Common myeloid progenitor, CD34-positive (primary cell): Measurements from ENCODE around the gene HEY2.
A peak's percentile ranks its signal among the peaks of the same experiment; 100 is the strongest.

Source experiments
- CTCF ChIA-PET: fragments of 350-600 bp; sonication (Branson Sonifier 250); formaldehyde crosslinking; loops from one replicate; lab custom pipeline; 2021; ENCODE audit warnings: antibody characterized with exemption; lab: Charles Lee
- POLR2A ChIA-PET: fragments of 350-600 bp; sonication (Branson Sonifier 250); formaldehyde crosslinking; loops from one replicate; lab custom pipeline; 2021; ENCODE audit warnings: antibody characterized with exemption; lab: Charles Lee
- DNase-seq, 3 donors: peaks; one replicate each; pipeline versions ENCODE4 v3.0.0 to v3.0.0-alpha.2; 2013
- H3K27ac ChIP-seq, 2 experiments: 1 replicate in 1 of 2; 2 replicates in 1 of 2; pipeline ENCODE4 v1.7.0; 2013; ENCODE audit warnings: inconsistent platforms in 2 of 2, low read length in 2 of 2, mild to moderate bottlenecking in 2 of 2, low read depth in 1 of 2, moderate library complexity in 1 of 2; ENCODE audit not compliant: severe bottlenecking in 2 of 2, insufficient read depth in 1 of 2, poor library complexity in 1 of 2
- H3K27me3 ChIP-seq, 5 experiments: replicated peaks in 2 of 5; 1 replicate in 3 of 5; 2 replicates in 2 of 5; pipeline versions ENCODE4 v1.6.1 to v1.7.0; 2013; ENCODE audit warnings: low read length in 4 of 5, mild to moderate bottlenecking in 2 of 5, moderate library complexity in 2 of 5, inconsistent platforms in 1 of 5; ENCODE audit not compliant: insufficient read depth in 5 of 5, control insufficient read depth in 4 of 5
- H3K36me3 ChIP-seq, 4 experiments: 1 replicate in 2 of 4; 2 replicates in 2 of 4; pipeline versions ENCODE4 v1.6.1 to v1.7.0; 2013; ENCODE audit warnings: low read length in 3 of 4, control low read depth in 1 of 4, mild to moderate bottlenecking in 1 of 4; ENCODE audit not compliant: control insufficient read depth in 4 of 4, insufficient read depth in 4 of 4
- H3K4me1 ChIP-seq, 4 experiments: 1 replicate in 3 of 4; 2 replicates in 1 of 4; pipeline versions ENCODE4 v1.6.1 to v1.7.1; 2013; ENCODE audit warnings: low read length in 3 of 4, mild to moderate bottlenecking in 3 of 4, control low read depth in 1 of 4, inconsistent platforms in 1 of 4, moderate library complexity in 1 of 4; ENCODE audit not compliant: control insufficient read depth in 4 of 4, insufficient read depth in 4 of 4; ENCODE audit errors: control extremely low read depth in 1 of 4
- H3K4me3 ChIP-seq, 7 experiments: 1 replicate in 4 of 7; 2 replicates in 3 of 7; pipeline versions ENCODE4 v1.5.1 to v1.7.0; 2013; ENCODE audit warnings: mild to moderate bottlenecking in 7 of 7, low read length in 6 of 7, moderate library complexity in 6 of 7, inconsistent platforms in 2 of 7, low read depth in 2 of 7, control low read depth in 1 of 7; ENCODE audit not compliant: insufficient read depth in 4 of 7, control insufficient read depth in 1 of 7; ENCODE audit errors: extremely low read depth in 1 of 7
- H3K9me3 ChIP-seq, 5 experiments: 1 replicate in 4 of 5; 2 replicates in 1 of 5; pipeline versions ENCODE4 v1.6.1 to v1.7.1; 2013; ENCODE audit warnings: low read length in 4 of 5, mild to moderate bottlenecking in 2 of 5, inconsistent platforms in 1 of 5, low read depth in 1 of 5, moderate library complexity in 1 of 5; ENCODE audit not compliant: control insufficient read depth in 4 of 5, insufficient read depth in 2 of 5; ENCODE audit errors: control extremely low read depth in 1 of 5
- whole genome bisulfite sequencing: methylation state at CpG from one replicate; pipeline ENCODE4 v1.1.5; 2013; ENCODE audit not compliant: insufficient coverage; 5-methylcytosine and 5-hydroxymethylcytosine counted together

The HEY2 gene

DNA sequence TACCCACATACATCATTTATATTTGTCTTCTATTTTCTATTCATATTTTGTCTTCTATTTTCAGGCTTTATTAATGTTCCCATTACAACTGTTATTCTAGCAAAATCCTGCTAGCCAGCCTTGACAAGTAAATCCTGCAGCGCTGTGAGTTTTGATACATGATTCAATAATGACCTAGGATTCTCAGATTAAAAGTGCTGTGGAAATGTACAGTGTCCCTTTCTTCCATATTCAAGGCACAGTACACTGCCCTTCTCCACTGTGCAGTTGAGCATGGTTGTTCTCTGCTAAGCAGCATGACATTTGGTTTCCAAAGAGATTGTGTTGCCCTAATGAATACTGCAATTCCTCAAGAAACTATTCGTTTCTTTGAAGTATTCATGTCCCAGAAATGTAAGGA is 5.8 kb upstream of the HEY2 start:
- no CpG with 5 or more reads among the region's 2 CpGs for WGBS
- Histone ChIP-seq H3K4me1 (peaks cover 12 to 23% (median 21%) of the 10 kb centered on the region in 4 experiments), H3K27me3 (peaks cover 22 to 71% (median 31%) of the 10 kb centered on the region in 5 experiments), H3K27ac (no peak overlapping the region), H3K36me3 (no peaks in the 10 kb centered on the region), H3K4me3 (no peak overlapping the region), H3K9me3 (no peaks in the 10 kb centered on the region)
- CTCF ChIA-PET = interaction anchor here (1.3 kb wide), 1 partner anchor 10 kb away, joined by 3 read pairs; no protein-coding TSS in a partner anchor
- DNase-seq = no peak
- POLR2A ChIA-PET = no interaction called here

DNA sequence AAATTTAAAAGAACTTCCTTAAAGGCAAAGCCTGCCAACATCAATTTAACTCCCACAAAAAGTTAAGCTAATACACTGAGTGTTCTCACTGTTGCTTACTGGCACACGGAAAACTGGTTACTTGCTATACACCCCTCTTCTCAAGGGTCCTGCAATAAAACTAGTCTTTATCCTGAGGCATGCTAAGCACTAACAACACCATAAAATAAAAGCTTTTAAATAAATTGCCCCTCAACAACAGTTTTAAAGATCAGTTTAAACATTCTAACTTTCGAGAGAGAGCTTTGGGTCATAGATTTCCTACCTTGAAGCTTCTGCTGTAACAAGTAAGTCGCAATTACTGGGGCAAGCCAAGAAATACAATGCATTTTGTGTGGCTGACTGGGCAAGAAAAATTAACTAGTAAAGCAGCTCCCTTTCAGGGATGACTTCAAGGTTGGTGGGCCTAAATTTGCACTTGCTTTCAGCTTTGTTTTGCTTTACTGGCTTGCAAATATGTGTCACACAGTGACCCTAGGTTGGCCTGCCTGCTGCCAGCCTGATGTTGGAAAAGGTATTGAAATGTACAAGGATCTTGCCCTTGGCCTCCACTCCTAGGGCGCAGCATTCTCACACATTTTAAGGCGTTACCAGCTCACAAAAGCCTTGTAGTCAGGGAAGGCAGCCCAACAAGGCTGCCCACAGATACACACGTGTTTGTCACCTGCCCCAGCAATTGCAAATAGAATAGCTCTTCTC is 4.0 kb upstream of the HEY2 start:
- H3K9me3 ChIP-seq = no peaks in the 10 kb centered on the region
- H3K36me3 ChIP-seq = no peaks in the 10 kb centered on the region
- H3K4me3 ChIP-seq = no peak overlapping the region
- H3K4me1 ChIP-seq = peaks cover 15 to 39% (median 35%) of the 10 kb centered on the region in 4 experiments
- peaks cover 22 to 86% (median 43%) of the 10 kb centered on the region in 5 experiments for H3K27me3 ChIP-seq
- H3K27ac ChIP-seq = no peak overlapping the region
- DNase-seq = no peak
- ChIA-PET POLR2A (no interaction called here), CTCF (interaction anchor here (0.6 to 2.2 kb wide), 7 partner anchors 9 to 434 kb away, joined by 3 to 5 read pairs (median 4); no protein-coding TSS in a partner anchor)
- 97% methylated on average over 6 of the region's 6 CpGs for WGBS

DNA sequence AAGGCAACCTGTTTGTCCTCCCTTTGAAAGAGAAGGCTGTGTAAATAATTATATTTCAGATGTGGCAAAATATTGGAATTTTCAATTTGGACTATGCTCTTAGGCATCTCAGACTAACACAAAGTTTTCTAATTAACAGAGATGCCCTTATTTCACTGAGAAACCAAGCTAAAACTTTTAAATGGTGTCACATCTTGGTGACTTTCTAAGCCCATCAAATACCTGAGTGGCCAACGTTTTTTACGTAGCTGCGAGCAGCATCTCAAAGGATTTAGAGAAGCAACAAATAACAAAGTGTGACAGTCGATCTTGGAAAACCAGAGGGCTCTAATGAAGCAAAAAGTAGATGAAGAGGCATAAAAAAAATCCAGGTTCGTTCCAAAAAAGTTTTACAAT is 3.4 kb upstream of the HEY2 start:
- no peak for DNase-seq
- H3K36me3 ChIP-seq = no peaks in the 10 kb centered on the region
- H3K4me3 ChIP-seq = no peak overlapping the region
- H3K4me1 ChIP-seq = peaks cover 18 to 40% (median 35%) of the 10 kb centered on the region in 4 experiments
- peaks cover 28 to 90% (median 46%) of the 10 kb centered on the region in 5 experiments for H3K27me3 ChIP-seq
- no peaks in the 10 kb centered on the region for H3K9me3 ChIP-seq
- WGBS = 86% methylated on average over 4 of the region's 5 CpGs
- POLR2A ChIA-PET = no interaction called here
- H3K27ac ChIP-seq = no peak overlapping the region
- CTCF ChIA-PET = interaction anchor here (1.0 to 2.2 kb wide), 5 partner anchors 8 to 434 kb away, joined by 3 to 5 read pairs (median 4); no protein-coding TSS in a partner anchor

DNA sequence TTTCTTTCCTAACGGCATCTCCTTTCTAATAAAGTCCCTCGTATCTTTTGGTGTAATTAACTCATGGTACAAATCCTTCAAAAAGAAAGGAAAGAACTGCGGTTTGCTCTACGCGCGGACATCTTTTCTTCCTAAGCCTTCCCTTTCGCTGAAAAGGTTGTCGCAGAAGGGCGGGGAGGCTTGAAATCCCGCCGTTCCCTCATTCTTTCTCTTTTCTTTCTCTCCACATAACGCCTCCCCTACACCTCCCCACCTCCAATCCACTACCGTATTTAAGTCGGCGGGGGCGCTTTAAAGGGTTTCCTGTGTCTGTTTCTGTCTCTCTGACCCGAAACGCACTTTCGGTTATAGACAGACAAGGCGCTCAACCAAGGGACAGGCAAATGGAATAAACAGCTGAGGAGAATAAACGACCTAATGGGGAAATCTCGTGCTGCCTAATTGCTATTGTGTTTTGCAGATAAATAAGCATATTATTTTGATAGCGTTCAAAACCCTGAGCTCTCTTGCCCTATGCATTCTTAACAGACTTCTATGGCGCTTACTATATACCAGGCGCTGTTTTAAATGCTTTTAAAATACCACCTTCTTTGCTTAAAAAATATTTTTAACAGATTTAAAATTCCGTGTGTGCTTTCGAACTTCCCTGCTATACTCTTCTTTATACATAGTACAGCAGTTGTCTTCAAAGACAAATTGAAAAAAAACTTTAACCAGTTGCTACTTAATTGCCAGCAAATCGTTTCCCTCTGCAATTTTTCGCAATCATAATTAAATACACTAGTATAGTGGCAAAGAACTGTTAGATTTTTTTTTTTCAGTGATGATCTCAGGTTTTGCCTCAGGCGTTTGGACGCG is 2.5 kb upstream of the HEY2 start:
- ChIA-PET CTCF (interaction anchor here (0.9 to 2.2 kb wide), 3 partner anchors 18 to 436 kb away, joined by 3 to 5 read pairs (median 5); no protein-coding TSS in a partner anchor), POLR2A (no interaction called here)
- peak overlapping the region in 6 of 7 experiments; percentile 44 to 79 (median 68) for H3K4me3 ChIP-seq
- 2% methylated on average over 22 of the region's 32 CpGs for WGBS
- H3K9me3 ChIP-seq = no peaks in the 10 kb centered on the region
- DNase-seq = peak; percentile 68 to 86 (median 84)
- H3K27me3 ChIP-seq = peaks cover 34 to 96% (median 54%) of the 10 kb centered on the region in 5 experiments
- H3K4me1 ChIP-seq = peaks cover 19 to 40% (median 35%) of the 10 kb centered on the region in 4 experiments
- no peaks in the 10 kb centered on the region for H3K36me3 ChIP-seq
- H3K27ac ChIP-seq = no peak overlapping the region

DNA sequence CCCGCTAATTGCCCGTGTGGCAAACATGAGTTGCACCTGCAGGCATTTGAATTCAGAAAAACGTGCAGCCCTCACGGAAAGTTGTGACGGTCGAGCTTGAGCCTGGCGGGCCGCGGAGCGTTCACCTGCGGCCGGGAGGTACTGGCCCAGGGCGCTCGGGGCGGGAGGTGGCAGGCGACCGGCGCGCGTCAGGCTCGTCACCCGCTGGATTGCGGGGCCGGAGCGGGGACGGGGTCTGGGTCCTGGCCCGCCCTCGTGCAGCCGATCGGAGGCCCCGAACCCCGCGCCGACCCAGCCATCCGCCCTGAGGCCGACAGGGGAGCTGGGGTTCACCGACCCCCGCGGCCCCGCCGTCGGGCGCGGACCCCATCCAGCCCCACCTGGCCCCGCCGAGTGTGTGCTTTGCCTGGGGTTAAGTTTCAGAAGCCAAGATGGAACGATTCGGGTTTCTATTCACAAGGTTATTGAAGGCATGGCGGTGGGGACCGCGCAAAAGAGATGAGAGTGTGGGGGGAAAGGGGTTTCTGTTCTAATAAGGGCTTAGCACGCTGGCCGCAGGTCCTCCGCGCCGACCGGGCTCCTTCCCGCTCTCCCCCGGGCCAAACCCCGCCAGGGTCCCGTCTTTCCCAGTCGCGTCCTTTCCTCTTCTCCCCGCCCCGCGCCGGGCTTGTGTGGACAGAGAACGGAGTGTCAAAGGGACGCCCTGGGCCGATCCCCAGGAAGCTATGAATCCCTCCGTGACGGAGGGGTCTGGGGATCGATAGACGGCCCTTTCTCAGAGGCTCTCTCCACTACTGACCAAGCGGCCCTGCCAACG is 1.6 kb upstream of the HEY2 start:
- Histone ChIP-seq H3K36me3 (no peaks in the 10 kb centered on the region), H3K4me3 (peak overlapping the region; percentile 13 to 79 (median 67)), H3K4me1 (peaks cover 19 to 40% (median 35%) of the 10 kb centered on the region in 4 experiments), H3K9me3 (no peaks in the 10 kb centered on the region), H3K27ac (no peak overlapping the region), H3K27me3 (peaks cover 34 to 96% (median 60%) of the 10 kb centered on the region in 5 experiments)
- POLR2A ChIA-PET = interaction anchor here (0.6 kb wide), 1 partner anchor 1378 kb away, joined by 3 read pairs; no protein-coding TSS in a partner anchor
- CTCF ChIA-PET = interaction anchor here (0.9 to 2.2 kb wide), 4 partner anchors 17 to 437 kb away, joined by 3 to 5 read pairs (median 4); no protein-coding TSS in a partner anchor
- under 1% methylated on average over 67 of the region's 76 CpGs for WGBS
- peak in 2 of 3 donors; percentile 43 to 55 for DNase-seq
